GM13977 (cell line): ENCODE measurements around the gene ZNF609.

ENCODE experiments used
- DNase-seq: peaks from one replicate; pipeline ENCODE4 v3.0.0; 2012; ENCODE audit warnings: low spot score
- in situ Hi-C: fragments of 300-500 bp; cut with MboI; formaldehyde crosslinking; loops from one replicate; pipeline ENCODE4 v1.12.0; 2022; ENCODE audit warnings: low sequenced_read_pairs, low pct_unique_long_range_greater_than_20kb, mixed read lengths, inconsistent platforms; ENCODE audit not compliant: unreplicated experiment
- TF ChIP-seq, protein P1 (sequence below): IDR thresholded peaks from 2 replicates; pipeline ENCODE4 v1.5.1; 2012; ENCODE audit warnings: mild to moderate bottlenecking, control low read depth; ENCODE audit not compliant: insufficient read depth; ENCODE audit errors: extremely low read depth, missing control alignments

The ZNF609 gene

DNA sequence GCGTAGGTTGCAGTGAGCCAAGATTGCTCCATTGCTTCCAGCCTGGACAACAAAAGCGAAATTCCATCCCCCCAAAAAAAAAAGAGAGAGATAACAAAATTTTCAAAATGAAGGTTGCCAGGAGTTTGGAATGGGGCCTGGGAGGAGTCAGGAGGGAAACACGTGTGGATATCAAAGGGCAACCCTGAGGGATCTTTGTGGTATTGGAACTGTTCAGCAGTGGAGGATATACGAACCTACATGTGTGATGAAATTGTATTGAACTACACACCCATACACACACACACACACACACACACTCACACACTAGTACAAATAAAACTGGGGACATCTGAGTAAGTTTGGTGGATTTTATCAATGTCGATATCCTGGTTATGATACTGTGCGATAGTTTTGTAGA, 253.2 kb downstream of the ZNF609 start:
- TF ChIP-seq, protein P1, sequence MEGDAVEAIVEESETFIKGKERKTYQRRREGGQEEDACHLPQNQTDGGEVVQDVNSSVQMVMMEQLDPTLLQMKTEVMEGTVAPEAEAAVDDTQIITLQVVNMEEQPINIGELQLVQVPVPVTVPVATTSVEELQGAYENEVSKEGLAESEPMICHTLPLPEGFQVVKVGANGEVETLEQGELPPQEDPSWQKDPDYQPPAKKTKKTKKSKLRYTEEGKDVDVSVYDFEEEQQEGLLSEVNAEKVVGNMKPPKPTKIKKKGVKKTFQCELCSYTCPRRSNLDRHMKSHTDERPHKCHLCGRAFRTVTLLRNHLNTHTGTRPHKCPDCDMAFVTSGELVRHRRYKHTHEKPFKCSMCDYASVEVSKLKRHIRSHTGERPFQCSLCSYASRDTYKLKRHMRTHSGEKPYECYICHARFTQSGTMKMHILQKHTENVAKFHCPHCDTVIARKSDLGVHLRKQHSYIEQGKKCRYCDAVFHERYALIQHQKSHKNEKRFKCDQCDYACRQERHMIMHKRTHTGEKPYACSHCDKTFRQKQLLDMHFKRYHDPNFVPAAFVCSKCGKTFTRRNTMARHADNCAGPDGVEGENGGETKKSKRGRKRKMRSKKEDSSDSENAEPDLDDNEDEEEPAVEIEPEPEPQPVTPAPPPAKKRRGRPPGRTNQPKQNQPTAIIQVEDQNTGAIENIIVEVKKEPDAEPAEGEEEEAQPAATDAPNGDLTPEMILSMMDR, result no peak
- DNase-seq, result no peak
- in situ Hi-C loops, result no loop called here

DNA sequence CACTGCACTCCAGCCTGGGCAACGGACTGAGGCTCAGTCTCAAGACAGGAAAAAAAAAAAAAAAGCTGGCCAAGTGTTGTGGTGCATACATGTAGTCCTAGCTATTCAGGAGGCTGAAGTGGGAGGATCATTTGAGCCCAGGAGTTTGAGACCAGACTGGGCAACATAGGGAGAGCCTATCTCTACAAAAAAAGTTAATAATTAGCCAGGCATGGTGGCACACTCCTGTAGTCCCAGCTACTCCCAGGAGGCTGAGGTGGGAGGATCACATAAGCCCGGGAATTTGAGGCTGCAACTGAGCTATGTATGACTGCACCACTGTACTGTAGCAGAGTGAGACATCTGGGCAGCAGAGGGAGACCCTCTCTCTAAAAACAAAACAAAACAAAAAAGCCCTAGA, 256.1 kb downstream of the ZNF609 start:
- TF ChIP-seq, protein P1, result no peak
- in situ Hi-C loops, result no loop called here
- DNase-seq, result no peak

DNA sequence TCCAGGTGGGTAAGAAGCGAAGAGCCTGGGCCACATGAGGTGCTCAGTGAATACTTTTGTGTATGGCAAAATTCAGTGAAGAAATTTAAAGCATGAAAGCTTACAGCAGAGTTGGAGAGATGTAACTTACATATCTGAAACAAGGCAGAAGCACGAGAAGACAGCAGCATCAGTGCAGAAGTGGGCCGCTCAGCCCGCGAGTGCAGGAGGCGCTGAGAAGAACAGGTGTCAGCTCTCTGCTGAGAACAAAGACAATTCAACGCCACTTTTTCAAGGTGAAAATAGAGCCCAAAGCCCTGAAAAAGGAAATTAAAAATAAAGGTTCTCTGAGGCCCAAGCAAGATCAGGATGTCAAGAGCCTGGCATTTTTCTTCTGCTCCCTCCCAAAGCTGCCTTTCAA, 256.8 kb downstream of the ZNF609 start:
- DNase-seq, result no peak
- in situ Hi-C loops, result no loop called here
- TF ChIP-seq, protein P1, result no peak

DNA sequence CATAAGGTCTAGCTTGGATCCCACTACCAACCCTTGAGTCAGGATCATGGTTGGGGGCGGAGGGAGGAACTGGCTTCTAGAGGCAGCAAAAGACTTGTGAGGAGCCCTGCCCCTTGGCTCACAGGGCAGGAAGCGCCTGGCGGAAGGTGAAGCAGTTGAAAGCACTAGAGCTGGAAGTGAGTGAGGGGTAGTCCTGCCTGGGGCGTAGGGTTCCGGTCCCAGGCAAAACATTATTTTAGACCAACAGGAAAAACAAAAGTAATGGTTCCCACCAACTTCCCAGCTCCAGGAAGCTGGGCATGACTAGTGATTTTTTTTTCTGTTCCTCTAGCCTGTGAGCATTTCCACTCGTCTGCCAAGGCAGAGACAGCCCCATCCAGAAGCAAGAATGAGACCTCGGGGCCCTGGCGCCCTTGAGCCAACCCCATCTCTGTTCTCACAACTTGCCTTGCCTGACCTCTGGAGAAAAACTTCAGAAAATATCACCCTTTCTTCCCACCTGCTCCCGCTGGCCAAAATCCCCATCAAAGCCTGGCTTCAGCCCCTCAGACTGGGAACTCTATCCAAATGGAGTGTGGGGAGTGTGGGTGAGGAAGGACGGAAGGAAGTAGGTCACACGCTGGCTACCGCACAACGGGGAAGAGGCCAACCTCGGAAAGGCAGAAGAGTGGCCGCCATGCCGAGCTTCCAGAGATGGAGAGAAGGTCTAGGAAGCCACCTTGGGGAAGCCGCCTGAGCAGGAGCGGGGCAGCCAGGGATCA, 257.5 kb downstream of the ZNF609 start:
- TF ChIP-seq, protein P1, result no peak
- no peak for DNase-seq
- in situ Hi-C loops, result no loop called here

DNA sequence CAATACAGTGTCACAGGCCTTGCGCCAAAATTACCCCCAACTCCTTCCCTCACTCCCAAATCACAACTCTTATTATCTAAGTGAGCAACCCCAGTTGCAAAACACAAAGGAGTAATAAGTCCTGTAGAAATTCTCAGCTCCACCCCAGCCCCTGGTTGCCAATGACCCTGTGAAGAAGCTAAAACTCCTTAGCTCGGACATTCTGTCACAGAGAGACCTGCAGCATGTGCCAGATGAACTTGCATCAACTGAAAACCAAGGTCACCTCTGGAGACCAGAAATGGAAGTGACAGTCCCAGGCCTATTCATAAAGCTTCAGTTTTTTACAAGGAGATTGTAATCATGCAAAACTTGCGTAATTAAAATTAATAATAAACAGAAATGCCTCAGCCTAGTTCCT, 259.8 kb downstream of the ZNF609 start:
- no peak for DNase-seq
- in situ Hi-C loops, result no loop called here
- TF ChIP-seq, protein P1, result no peak

DNA sequence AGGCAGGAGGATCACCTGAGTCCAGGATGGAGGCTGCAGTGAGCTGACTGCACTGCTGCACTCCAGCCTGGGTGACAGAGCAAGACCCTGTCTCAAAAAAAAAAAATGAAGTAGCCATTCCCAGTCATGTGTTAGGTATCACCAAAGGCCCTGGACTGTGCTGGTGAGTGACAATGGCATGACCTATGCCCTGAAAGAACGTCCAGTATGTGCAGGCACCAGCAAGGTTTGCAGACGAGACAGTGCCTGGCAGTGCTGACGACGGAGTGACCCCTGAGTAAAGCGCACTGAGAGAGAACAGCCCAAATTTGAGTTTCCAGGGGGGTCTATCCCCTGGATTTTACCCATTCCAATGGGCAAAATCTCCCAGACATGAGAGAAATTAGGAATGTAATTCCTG, 269.8 kb downstream of the ZNF609 start:
- DNase-seq, result no peak
- TF ChIP-seq, protein P1, result no peak
- in situ Hi-C loops, result loop anchor here (5.0 to 10.0 kb wide), 2 partner anchors 77 to 175 kb away; no protein-coding TSS in a partner anchor
